CD4-positive, alpha-beta T cell treated with Interleukin-4 for 1 hour (primary cell): Measurements from ENCODE around the gene BEND2.
"Not testable (repeated sequence)": the region's sequence is repeated elsewhere in the genome, so short reads cannot be mapped to it uniquely, and the experiment has no call there.

Experiments
- DNase-seq, 2 donors: peaks; one replicate each; pipeline ENCODE4 v3.0.0-alpha.2; 2020 to 2022

The BEND2 gene

DNA sequence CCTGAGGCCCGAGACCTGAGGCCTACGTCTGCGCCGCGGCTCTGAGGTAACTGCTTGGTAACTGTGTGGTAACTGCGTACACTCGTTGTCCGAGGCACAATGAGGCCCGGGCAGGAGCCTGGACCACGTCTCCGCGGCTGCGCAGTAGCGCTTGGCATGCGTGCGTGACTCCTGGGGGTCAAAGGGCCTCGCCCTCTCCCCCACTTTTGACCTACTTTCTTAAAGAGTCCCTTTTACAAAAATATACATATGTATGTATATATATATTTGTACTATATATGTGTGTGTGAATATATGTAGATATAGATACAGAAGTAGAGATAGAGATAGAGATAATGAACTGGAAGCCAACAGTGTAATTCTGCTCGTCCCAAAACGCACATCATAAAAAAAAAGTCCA is at the start of gene BEND2:
Gene BEND2, minus strand, starts transcription at position 101 of the 400 bp plus-strand sequence. CDS start 136 bp downstream, outside the sequence.
- no peak for DNase-seq

DNA sequence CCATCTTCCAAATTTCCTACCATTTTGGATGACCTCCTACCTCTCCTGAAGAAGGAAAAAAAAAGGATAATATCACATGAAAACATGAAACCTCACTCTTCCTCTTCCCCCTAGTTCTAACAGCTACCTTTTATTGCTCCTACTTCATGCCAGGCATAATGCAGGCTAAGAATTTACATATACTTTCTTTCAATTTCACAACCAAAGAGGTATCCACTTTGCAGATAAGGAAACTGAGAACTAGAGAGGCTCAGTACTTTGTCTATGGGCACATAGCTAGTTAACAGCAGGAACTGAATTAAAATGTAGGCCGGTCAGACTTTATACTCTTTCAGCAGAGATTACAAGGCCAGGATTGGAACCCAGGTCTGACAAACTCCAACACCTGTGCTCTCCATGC is 34.4 kb upstream of the BEND2 start:
- DNase-seq: no peak

DNA sequence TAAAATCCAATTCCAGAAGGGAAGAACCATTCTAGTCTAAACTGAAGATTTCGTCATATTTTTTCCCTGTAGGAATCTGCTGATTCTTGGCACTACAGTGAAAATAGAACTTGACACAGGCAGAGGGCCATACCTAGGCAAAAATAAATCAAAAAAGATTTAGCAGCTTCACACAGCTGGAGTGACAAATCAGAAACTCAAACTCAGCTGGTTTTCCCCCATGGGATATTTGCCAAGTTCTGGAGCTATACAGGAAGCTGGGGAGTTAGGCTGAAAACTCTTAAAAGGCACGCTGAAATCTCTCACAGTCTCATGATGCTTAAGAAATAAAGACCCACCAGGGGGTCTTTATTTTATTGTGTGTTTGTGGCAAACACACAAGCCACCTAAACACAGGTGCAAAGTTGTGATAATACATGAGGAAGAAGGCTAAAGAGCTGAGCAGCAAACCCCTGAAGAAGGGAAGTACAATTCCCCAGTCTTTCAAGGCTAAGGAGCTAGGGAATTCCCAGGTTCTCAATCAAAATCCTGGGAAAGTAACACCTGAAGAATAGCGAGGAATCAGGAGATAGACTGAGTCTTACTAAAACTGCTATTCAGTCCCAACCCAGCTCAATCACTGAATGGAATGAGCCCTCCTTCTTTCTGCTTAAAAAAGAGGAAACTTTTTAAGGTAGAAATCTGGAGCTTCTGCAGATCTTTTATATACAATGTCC is 32.1 kb upstream of the BEND2 start:
- DNase-seq: no peak

DNA sequence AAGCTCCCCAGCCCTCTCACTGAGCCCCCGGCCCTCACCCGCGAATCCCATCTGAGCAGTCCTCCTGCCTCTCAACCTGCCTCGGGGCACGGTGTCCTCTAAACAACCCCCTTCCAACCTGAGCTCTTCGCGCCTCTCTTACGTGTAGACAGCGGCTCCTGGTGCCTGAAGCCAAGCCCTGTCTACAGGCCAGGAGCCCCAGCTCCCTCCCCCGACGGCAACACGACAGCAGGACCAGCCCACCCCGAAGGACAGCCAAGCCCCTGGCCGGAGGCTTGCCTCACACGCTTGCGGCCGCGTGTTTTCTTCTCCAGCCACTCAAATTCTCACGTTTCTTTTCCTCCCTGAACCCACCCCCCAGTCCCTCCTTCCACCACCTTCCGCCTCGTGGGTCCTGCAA is 9.0 kb upstream of the BEND2 start:
- not testable (repeated sequence) for DNase-seq

DNA sequence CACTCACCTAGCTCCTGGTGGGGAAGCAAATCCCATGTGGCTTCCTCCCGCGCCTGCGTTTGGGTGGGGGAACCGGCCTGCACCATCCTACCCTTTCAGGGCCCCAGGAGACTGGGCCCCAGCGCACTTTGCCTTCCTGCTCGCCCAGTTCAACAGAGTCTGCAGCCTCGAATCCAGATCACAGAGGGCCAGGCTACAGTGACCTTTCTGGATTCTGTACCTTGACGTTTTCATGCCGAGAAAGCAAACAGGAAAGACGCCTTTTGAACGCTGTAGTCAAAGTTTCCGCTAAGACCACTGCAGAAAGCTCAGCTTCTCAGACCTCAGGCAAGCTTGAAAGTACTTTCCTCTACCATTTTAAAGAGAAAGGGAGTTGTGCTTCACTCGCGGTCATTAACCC is 7.4 kb upstream of the BEND2 start:
- DNase-seq: no peak

DNA sequence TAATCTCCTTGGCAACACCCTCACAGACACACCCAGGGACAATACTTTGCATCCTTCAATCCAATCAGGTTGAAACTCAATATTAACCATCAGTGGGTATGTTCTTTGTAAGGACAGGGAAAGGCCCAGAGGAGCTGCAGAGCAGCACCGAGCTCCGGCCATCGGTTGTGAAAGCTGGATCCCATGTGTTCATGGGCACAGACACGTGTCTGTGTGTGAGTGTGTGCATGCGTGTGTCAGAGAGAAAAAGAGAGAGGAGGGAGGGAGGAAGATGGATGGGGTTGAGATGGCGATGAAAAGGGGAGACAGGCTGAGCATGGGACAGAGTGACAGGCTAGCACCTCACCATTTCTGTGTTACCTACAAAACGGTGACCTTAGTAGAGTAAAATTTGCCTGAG is 6.8 kb upstream of the BEND2 start:
- no peak for DNase-seq

DNA sequence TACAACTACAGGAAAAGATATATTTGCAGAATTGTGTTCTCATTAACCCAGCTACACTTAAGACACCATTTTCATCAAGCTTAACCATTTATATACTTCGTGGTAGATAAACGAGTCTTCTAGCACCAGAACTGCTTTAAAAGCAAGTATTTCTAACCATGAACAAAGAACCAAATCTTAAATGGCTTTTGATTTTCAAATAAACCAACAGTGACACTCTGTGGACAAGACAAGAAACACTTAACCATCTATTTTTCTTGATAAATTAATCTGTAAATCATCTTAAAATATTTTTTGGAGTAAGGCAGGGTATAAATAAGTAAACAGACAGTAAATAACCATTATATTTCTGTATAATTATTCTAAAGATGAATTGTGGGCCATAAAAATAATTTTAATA is 10.2 kb downstream of the BEND2 start:
- peak in 1 of 2 donors; percentile 2 for DNase-seq

DNA sequence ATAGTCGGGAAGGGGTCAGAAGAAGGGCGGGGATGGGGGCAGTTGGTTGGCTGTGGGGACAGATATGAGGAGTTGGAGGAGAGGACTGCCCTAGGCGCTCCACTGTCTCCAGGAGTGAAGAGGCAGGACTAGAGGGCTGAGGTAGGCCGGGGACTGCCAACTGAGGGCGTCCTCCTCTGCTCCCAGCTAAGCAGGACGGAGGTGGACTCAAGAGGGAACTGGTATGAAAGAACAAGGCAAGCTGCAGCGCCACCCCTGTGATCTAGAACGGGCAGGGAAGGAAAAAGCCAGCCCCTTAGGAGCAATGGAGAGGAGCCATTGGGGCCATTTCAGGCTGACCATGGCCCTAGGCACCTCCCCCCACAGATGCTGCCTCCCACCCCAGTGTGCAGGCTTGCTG is 14.0 kb downstream of the BEND2 start:
- DNase-seq: no peak

DNA sequence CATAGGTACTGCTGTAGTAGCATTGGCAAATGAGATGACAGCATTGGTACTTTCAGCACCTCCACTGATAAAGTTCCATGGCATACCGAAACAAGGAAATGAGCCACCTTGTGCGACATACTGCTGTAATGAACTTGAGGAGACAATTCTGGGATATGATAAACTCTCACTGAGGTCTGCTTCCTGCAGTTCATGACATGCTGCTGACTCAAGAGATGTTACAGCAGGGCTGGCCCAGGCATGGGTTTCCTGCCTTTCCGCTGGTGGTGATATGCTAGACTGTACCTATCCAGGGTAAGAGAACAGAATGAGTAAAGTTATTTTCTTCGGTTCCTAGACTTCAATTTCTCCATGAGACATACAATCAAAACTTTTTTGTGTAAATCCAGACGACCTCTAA is 17.1 kb downstream of the BEND2 start:
- no peak for DNase-seq

DNA sequence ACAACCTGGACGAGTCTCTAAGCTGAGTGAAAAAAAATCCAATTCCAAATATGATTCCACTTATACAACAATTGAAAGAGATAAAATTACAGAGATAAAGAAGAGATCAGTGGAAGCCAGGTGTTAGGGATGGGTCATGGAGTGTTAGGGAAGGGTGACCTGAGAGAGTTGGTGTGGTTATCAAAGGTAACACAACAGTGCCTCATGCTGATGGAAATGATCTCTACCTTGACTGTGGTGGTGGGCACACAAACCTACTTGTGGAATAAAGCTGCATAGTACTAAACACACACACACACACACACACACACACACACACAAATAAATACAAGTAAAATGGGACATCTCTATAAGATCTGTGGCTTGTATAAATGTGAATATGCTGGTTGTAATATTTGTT is 26.0 kb downstream of the BEND2 start:
- DNase-seq: no peak

DNA sequence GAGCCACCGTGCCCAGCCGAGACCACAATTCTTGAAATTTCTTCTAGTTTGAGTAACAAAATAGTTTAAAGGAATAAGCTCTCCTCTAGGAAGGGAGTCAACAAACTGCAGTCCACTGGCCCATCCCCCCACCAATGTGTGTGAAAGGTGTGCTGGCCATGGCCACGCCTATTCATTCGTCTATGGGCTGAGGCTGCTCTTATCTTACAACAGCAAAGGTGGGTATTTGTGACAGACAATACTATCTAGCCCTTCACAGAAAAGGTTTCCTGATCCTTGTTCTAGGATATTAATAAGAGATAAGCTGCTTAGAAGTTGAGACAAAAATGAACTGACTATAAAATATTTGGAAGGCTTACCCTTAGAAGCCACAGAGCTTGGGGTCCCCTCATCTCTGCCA is 41.2 kb downstream of the BEND2 start:
- DNase-seq: no peak

DNA sequence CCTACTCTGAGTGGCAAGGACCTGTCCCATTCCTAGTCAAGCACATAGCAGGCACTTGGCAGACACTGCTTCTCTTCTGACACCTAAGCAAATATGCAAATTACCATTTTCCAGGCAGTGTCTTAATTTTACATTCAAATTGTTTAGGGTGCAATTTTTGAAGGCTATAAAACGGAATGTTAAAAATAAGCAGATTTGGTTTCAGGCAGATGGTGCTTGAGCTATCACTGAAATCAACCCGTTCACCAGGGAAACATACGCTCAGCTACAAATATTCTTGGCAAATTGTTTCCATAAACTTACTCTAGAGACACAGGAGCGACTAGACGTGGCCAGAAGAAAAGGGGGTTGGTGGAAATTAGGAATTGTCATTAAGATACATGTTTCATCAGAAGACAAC is 45.7 kb downstream of the BEND2 start:
- DNase-seq: no peak

DNA sequence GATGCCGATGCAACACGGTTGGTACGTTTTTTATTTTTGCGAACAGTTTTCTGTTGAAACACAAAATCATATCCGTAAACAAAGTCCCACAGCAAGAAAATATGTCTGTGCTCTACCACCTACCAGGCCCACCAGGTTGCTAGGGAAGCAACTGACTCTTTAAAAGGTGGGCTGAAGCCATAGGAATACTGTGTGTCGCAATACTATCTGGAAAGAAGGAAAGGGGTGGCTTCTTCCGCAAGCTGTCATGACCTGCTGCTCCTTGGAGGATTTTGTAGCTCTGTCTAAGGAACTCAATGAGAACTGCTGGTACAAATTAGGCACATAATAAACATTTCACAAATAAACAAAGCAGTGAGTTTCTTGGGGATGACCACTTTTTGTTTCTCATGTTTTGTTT is 46.5 kb downstream of the BEND2 start:
- DNase-seq: no peak

DNA sequence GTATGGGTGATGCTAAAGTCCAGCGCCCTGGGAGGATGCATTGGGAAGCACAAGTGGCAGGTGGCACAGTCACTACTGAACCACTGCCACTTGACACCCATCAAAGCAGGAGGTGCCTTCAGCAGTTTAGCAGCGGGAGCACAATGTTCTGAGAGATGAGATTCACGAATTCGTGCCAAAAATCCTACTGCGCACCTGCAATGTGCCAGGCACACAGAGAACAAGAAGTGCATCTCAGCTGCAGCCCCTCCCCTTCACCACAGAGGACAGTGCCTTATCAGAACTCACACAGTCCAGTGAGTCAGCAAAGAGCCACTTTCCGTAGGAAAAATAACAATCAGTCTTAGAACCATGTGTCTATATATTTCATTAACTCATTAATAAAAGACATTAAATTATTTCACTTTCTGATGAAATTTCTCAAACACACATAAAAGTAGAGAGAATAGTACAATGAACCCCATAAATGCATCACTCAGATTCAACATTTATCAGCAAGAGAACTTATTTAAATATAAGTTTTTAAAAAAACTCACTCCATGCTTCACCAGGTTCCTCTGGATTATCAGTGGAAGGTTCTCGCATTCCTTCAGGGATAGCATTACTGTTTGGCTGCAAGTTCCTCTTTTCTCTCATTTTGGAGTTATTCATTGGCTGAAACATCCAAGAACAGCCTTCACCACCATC is 47.0 kb downstream of the BEND2 start:
- no peak for DNase-seq

DNA sequence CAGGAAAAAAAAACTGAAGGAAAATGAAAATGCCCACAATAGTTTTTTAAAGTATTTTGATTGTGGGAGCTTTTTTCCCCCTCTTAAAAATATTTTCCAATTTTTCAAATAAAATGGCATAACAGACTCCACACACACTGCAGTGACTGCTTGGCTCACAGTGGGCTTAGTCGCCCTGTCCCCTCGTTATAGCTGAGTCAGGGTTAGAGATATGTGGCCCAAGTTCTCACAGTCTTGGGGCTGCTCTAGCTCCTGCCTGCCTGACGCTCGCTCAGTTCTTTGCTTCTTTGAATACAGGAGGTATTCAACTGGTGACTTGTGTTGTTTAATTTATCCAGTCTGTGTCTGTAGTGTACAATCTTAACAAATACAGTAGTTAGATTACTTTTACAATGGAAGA is 47.7 kb downstream of the BEND2 start:
- no peak for DNase-seq

DNA sequence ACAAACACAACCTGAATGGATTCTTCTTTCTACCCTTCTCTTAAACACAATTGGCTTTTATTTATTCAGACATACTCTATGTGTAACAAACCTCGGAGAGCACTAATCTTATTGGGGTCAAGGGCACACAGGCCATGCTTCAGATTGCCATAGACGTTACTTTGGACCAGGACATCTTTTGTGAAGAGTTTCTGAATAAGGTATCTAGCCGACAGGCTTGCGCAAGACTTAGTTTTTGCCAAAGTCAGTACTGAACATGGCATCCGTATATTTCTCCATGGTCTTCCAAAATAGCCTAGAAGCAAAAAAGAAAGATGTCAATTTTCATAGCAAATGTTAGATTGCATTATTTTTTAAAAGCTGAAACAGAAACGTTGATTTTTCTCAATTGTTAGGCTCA is 49.8 kb downstream of the BEND2 start:
- no peak for DNase-seq

DNA sequence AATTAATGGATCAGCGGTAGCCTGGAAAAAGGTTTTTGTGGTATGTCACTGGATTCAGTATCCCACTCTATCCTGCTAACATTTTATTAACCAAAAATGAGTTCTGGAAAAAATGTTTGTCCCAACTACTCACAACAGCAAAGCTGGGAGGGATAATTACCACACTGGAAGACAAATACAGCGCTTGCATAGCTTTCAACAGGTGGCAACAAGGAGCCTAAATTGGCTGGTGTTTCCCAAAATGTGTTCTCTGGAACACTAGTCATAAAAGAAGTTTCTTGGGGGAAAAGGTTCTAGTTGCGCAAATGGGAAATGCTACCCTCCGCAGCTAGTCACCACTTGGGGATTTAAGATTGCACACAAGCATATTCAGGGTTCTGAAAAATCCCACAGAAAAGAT is 54.6 kb downstream of the BEND2 start:
- DNase-seq: no peak

DNA sequence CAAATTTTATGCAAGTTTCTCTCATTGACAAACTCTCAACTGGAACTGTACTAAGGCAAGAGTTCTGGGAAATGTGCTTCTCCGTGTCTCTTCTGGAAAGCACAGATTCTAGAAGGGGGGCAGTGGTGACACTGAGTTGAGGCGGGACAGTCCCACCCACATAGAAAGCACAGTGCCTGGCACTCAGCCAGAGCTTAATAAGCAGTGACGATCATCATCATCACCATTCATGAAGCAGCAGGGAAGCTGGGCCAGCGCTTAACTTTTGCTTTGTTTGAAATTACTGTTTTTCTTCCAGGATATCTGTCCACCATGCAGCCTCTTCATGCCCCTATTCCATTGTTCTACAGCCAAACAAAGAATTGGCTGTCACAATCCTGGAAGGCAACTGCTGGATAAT is 60.3 kb downstream of the BEND2 start:
- DNase-seq: no peak

DNA sequence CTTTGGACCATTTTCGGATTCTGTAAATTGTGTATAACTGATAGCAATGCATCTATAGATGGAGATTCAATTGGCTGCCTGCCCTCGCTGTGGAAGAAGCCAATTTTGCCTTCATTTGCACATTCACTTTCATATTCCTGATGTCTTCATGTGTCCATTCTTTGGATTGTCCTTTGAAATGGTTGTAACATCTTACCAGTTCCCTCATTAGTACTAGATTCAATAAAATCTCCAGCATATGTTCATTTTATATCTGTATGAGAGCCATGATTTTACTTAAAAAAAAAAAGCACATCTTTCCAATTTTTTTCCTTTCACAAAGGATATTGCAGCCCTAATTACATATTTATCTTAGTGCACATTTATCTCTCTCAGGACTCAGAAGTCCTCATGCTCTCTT is 61.7 kb downstream of the BEND2 start:
- no peak for DNase-seq

DNA sequence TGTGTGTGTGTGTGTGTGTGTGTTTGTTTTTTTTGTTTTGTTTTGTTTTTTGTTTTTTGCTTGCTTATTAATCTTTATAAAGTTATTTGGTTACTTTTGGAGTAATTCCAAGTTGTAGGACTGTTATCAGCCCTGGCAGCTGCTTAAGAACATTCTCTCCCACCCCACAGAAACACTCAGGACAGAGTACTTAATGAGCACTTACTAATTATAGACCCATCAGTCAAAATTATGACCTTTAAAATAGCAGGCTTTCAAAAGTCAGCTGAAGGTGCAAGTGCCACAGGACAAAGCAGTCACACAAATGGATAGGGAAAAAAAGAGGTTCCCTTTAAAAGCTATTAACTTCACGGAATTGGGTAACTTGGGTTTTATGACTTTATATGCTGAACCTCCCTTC is 69.0 kb downstream of the BEND2 start:
- no peak for DNase-seq

DNA sequence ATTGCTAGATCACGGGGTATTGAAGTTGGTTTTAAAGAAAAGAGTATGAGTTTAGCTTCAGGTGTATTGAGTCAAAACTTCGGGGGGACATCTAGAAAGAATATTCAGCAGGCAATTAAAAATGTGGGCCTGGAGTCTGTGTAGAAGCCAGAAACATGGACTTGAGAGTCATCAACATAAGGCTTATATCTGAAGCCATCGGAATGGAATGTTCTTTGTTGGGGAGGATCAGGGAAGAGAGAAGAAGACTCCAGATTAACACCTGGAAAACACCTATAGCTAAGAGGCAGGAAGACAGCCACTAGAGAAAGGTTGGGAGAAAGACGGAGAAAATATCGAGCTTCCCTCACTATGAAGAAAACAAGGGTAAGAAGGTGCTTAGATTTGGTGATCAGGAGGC is 69.5 kb downstream of the BEND2 start:
- DNase-seq: no peak

DNA sequence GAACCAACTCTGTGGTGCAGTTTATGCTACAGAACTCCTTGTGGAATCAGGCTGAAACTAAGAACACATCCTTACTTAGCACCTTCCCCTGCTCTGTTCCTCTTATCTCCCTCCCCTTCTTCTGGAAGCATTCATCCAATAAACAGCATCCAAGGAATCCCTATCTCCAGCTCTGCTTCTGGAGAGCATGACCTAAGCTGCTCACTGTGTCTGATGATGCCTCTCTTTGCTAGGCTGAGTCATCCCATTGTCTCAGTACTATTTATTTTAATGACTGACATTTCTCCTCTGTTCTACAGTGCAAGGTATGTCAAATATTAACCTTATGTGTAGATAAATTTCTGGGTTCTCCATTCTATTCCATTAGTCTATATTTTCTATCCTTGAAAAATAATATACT is 71.2 kb downstream of the BEND2 start:
- no peak for DNase-seq

DNA sequence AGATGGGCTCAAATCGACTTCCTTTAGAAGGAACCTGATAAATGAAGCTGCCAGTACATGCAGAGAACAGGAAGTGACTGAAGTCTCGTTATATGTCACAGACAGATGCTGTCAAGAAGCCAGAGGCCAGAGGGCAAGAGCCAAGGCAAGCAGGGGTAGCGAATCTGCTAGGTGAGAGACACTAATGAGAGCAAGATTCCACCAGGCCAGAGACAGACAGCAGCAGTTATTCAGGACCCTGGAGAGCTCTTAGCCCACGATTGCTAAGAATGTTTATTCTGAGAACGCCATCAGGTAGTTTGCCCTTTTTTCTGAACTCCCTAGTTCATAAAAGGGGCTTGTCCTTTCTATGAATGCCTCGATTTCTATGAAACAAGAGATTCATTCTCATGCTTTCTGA is 73.7 kb downstream of the BEND2 start:
- DNase-seq: no peak

DNA sequence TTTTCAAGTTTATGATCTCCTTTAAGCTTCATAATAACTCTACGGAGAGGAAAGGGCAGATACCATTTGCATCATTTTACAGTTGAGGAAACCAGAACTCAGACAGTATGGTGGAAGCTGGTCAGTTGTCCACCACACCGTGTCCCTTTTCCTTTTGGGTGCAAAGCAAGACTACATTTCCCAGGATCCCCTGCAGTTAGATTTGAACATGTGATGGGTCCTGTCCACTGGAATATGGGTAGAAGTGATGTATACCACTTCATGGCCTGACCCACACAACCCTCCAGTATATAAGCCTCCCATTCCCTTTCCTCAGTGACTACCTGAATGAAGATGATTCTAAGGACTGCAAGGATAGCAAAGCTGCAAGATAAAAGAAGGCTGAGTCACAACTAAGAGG is 74.7 kb downstream of the BEND2 start:
- DNase-seq: no peak

DNA sequence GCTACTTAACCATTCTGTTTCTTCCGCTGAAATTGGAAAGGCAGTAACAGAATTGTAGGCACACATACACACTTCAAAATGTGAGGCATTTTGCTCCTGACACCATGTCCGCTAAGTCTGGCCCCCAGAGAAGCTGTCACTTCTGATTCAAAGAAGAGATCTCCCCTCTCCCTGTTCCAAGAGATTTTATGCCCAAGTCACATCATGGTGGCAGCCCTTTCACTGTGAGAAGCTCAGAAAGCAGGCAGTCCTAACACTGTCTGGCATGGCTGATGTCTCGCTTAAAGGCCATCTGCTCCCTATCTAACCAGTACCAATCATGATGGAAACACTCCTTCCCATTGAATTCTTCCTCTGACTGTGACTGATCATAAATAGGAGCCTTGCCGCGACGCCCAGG is 83.9 kb downstream of the BEND2 start:
- DNase-seq: no peak
